ENCODE data around the gene WWOX.
A peak's percentile ranks its signal among the peaks of the same experiment; 100 is the strongest.

The WWOX gene

DNA sequence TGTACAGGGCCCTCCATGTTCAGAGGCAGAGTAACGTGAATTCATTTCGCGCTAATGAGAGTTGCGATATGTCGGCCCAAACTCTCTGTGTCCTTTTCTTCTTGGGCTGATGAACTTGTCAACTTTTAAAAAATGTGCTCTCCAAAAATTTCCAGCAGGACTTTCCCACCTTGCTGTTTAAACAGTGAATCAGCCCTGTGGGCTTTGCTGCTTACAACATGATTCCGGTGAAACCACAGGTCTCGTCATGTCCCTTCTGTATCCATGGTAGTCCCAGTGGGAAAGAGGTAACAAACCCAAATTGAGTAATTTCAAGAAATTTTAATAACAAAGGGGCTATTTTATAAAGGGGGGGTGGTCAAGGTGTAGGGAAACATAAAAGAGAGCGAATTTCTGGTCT, 888.2 kb downstream of the WWOX start:
- DNase-seq, result no peak

DNA sequence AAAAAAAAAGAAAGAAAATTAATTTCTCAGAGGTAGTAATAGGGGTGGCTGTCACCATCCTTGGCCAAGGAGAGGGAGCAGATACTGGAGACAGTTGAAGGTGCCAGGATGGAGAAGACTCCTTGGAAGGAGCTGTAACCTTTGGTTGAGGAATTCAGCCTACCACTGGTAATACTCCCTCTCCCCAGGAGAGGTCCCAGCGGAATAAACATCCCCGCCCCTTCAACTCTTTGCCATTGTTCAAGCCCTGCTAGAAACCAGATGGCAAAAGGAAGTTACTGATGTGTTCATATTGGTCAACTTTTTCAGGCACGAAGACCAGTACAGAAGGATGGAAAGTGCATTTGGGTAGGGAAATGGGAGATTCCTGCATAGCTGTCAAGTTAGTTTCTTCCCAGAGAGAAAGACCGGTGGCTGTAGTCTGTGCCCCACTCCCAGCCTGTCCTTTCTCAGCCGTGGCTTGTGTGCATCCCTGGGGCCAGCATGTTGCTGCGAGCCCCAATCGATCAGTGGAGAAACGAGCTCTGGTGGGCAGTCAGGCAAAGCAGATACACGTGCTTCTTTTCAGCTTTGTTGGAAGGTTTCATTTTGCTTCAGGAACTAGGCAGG, 889.0 kb downstream of the WWOX start:
- no peak for DNase-seq

DNA sequence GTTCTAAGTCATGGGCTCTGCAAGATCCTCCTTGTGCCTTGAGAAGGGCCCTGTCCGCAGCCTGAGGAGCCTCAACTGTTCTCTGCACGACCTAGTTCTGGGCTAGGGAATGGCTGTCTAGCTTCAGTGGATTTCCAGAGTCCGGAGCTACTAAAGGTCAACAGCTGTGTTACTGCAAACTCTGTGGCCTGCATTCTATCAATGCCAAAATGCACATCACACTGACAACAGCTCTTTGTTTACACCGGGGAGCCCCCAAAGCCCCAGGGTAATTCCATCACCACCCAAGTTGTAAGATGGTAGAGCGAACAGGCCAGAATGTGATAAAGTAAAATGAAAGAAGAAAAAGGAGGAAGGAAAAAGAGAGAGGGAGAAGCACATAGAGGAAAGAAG, 890.9 kb downstream of the WWOX start:
- DNase-seq, result no peak

DNA sequence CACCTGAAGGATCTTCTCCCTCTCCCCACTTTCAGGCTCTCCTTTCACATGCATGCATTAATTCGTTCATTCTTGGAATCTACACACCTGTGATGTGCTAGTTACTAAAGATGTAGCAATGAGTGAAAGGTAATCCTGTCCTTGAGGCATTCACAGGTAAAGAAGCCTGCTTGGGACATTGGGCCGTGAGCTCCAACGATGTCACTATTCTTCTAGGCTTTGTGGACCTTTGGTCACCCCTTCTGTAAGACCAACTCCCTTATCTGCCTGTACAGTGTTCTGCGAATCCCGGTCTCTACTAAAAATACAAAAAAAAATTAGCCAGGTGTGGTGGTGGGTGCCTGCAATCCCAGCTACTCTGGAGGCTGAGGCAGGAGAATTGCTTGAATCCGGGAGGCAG, 892.5 kb downstream of the WWOX start:
- DNase-seq, result no peak

DNA sequence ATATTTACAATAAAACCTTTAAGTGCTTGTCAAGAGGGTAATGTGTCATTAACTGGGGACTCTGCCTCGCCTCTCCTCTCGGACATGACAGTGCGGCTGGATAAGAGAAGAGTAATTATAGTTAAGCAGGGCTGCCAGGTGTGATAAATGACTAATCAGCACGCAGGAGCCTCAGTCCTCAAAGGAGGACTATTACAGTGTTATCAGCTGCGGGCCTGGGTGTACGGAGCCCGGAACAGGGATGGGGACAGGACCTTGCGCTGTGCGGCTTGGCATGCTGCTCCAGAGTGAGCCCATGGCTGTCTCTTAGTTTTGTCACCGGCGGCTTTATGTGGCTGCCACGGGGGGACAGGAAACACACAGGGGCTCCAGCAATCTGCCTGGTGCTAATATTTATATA, 893.9 kb downstream of the WWOX start:
- DNase-seq, result peak; percentile 19

DNA sequence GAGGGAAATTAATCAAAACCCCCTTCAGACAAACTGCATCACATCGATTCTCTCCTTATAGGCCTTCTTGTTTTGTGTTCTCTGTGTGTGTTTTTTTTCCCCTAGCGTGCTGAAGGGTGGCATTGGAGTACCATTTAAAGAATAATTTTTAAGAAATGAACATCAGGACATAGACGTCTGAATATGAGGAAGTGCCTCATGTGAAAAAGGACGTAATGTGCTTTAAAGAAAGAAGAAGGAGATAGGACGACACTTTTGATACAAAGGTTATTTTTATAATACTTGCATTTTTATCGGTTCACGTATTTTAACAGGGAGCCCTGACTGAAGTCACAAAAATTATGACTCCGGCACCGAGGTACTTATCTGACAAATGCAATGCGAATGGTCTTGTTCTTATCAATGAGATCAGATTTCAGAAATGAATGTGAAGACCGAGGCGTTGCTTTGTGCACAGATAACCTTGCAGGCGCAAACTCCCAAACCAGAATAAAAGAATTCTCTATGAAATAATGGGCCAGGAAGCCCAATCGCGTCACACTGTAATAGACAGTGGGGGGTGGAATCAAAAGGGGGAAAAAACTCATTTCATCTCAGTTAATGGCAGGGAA, 894.8 kb downstream of the WWOX start:
- no peak for DNase-seq

DNA sequence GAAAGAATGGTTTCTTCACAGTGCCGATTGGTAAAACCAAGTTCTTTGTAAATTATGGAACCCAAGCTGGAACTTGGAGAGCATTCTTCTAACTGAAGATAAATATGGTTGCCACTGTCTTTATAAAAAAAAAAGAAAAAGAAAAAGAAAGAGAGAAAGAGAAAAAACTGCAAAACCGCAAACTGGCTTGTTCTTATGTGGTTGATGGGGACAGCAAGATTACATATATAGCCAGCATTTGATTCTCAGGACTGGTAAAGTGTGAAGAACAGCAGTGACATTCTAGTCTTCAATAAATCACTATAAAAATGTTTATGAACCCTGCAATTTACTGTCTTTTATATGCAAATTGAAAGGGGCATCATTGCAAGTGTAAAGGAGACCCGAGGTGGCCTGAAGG, 896.0 kb downstream of the WWOX start:
- DNase-seq, result no peak

DNA sequence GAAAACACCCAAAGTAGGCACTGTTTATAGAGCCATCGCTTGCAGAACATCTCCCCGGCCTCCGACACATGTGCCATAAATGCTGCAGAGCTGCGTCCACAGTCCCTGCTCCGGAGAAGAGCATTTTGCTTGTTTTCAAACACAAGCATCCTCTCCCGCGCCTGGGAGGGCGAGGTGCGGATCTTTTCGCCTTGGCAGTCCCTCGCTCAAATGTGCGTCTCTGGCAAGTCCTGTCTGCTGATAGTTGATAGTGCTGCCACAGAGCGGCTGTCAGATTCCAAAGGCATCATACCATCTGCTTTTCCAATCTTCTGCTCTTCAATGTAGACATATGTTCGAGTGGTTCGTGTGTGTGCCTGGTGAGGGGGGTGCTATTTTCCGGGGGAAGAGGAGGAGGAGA, 897.3 kb downstream of the WWOX start:
- DNase-seq, result no peak

DNA sequence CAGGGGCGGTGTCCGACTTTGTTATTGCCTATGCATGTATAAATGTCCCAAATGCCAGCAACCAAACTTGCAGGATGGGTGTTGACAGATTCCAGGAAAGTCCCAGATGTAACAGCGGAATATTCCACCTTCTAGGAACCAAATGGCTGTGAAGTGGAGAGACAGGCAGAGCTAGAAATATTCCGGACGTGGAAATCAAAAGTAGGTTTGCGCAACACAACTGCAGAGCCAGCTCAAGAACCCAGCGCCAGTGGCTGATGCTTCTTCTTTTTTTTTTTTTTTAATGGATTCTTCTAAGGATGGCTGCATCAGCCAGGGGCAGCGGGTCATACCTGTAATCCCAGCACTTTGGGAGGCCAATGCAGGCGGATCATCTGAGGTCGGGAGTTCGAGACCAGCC, 899.4 kb downstream of the WWOX start:
- DNase-seq, result no peak

DNA sequence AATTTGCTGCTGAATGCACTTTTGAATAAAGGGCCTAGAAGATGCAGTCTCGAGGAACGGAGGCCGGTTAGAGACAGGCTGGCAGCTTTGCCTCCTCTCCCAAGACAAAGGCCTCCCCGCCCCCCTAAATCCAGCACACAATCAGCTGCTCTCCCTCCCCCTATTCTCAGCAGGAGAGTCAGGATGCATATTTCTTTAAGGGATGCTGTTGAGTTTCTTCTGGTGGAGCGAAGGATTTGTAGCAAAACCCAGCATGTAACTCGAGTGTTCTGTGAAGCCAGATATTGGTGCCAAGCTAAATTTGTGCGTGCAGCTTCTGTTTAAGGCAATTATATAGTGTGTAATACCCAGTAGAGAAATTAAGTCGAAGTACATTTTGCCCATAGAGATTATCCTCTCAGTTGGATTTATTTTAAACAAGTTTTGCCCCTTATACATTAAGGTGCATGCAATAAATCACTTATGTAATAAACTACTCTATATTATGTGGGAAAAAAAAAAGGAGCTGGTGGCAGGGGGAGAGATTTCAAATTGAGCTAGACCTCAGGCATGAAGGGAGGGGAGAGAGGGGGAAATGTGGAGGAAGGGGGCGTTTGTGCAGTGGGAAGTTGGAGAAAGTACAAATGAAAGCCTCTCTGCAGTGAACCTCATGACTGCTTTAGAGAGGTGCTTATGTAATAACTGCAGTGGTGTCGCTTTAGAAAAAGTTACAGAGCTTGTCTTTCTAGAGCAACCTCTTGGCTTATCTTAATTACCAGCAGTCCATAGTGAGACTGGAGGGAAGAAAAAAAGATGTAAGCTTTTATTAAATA, 901.9 kb downstream of the WWOX start:
- no peak for DNase-seq

DNA sequence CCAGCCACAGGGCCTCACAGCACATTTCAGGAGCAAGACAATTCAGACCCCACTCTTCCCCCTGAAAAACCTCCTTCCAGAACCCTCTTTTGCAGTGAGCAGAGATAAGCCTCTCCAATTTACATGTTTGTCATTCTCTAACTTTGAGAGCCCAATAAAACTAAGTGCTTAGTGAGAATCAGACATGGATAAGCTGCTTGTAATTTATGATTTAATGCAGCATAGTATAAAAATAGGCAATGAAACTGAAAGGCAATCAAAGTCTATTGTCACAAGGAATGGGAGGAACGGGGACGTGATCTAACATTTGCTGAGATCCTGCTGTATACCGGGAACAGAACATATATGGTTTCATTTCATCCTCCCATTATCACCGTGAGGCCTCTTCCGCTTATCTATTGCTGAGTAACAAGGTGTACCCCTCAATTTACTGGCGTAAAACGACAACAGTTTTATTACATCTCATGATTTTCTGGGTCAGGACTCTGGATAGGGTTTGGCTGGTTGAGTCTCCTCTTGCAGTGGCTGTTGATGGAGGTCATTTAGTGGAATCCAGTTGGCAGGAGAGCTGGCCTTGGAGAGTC, 903.7 kb downstream of the WWOX start:
- DNase-seq, result no peak

DNA sequence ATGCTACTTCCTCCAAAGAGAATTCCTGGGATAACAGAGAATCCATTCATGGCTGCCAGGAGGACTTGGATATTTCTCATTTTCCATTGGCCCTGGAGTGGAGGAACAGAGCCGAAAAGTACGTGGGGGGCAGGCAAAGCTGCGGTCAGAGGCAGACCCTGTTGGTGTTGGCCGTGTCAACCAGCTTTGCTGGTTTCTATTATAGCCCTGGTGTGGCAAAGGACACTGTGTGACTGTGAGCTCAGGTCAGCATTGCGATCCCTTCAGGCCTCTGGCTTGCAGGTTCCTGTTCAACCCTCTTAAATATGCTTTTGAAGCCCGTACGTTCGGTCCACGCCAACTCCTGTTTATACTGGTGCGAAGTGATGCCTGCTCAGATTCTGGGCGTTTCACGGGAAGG, 904.9 kb downstream of the WWOX start:
- DNase-seq, result no peak

DNA sequence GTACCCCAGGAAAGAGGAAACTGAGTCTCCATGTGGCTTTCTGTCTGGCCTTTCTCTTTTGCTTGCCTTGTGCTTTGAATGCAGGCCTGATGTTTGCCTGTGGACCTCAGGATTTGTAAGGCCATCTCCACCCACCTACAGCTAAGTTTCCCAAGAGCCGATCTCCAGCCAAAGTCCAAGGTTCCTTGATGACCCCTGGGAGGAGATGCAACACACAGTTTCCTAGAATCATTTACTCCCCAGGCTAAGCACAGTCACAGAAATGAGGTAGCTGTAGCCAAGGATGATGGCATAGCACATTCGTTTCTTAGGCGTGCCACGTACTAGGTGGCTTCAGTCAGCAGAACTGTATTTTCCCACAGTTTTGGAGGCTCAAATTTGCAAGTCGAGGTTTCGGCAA, 905.6 kb downstream of the WWOX start:
- no peak for DNase-seq

DNA sequence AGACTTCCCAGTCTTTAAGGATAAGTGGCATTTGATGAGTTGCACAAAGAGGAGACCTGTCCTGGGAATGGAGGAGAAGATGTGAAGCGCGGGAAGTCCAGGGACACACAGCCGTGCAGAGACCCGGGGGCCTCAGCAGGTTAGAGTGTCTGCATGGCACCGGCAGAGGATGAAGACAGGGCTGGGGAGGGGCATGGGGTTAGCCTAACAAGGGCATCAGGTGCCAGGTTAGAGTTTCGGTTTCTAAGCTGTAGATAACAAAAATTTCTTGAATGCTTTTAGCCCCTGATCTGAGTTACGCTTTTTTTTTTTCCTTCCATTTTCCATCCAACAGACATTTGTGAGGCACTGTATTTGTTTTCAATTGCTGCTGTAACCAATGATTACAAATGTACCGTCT, 906.8 kb downstream of the WWOX start:
- DNase-seq, result no peak

DNA sequence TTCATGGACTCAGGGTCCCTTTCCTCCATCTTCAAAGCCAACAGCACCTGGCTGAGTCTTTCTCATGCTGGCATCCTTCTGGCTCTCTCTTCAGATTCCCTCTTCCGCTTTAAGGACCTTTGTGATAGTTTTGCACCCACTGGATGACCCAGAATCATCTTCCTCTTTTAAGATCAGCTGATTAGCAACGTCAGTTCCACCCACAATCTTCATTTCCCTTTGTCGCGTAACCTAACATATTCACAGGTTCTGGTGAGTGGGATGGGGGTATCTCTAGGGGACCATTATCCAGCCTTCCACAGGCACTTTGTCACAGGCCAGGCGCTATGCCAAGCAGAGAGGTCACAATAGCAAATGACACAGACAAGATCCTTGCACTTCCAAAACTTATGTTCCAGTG, 907.3 kb downstream of the WWOX start:
- no peak for DNase-seq

DNA sequence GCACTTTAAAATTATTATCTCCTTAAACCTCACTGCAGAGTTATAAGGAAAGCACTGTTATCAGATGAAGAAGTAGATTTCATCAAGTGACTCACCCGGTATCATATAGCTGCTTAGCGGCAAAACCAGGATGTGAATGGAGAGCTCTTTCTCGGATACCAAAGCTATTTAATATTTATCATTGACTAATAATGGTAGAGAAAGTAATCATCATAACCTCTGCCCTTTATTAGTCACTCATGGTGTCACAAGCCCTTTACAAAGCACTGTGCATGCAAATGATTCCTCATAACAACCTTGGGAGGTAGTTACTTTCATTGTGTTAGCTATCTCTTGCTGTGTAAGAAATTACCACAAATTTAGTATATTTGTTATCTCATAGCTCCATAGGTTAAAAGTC, 908.2 kb downstream of the WWOX start:
- no peak for DNase-seq

DNA sequence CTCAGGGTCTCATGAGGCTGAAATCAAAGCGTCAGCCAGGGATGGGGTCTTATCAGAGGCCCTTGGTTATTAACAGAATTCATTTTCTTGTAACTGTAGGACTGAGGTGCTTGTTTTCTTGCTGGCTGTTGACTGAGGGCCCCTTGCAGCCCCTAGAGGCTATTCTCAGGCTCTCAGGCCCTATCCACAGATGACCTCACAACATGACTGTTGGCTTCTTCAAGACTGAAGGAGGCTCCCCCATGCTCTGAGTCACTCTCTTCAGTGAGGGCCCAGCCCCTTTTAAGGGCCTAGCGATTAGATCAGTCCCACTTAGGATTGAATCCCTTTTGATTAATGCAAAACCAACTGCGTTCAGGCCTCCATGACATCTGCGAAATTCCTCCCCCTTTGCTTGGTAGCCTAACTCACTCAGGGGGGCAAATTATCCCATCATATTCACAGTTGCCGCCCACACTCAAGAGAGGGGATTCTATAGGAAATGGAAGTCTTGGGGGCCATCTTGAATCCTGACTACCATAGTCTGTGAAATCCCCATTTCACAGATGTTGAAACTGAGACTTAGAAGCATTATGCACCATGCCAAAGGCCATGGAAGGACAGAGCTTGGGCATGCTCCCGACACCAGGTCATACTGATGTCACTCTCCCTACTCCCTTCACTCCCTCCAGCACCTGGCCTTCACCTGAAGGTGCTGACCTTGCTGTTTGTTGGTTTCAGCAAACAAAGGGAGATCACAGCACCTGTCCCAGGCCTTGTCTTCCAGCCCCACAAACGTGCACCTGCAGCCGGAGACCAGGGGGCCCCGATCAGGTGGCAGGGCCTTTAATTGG, 908.8 kb downstream of the WWOX start:
- peak; percentile 80 for DNase-seq

DNA sequence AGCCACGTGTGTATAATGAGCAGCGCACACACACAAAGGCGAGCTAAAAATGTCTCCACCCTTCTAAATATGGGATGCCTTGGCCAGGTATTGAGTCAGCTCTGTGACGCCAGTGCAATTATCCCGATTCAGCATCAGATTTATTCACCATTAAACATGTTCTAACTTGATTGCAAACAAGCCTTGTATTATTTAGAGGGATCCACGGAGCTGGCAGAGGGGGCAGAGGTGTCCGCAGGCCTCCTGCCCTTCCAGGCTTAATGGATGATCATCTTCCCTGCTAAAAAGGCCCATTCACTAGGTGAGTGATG, 909.4 kb downstream of the WWOX start:
- no peak for DNase-seq

DNA sequence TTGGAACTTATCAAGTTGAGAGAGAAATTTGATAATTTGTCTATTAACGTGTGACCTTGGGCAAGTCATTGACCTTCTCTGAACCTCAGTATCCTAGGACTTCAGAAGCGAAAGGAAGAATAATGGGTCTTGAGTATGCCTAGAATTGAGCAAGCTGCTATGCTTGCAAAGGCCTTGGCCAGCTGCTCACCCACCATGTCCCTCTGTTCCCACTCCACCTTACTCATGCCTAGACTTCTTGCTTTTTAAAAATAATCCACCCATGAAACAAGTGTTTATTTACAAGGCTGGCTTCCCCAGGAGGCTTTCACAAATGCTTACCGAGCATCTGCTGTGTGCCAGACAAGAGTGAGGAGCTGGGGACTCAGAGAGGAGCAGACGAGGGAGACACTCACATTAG, 910.4 kb downstream of the WWOX start:
- DNase-seq, result no peak

DNA sequence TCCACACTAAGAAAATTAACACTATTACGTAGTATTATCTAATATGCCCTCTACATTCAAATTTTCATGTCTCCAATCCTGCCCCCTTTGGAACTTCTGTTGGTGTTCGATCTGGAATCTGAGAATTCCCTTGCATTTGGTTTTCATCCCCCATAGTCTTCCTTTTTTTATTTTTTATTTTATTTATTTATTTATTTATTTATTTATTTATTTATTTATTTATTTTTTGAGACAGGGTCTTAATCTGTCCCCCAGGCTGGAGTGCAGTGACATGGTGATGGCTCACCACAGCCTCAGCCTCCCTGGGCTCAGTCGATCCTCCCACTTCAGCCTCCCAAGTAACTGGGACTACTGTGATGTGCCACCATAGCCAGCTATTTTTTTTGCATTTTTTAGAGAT, 911.8 kb downstream of the WWOX start:
- no peak for DNase-seq

DNA sequence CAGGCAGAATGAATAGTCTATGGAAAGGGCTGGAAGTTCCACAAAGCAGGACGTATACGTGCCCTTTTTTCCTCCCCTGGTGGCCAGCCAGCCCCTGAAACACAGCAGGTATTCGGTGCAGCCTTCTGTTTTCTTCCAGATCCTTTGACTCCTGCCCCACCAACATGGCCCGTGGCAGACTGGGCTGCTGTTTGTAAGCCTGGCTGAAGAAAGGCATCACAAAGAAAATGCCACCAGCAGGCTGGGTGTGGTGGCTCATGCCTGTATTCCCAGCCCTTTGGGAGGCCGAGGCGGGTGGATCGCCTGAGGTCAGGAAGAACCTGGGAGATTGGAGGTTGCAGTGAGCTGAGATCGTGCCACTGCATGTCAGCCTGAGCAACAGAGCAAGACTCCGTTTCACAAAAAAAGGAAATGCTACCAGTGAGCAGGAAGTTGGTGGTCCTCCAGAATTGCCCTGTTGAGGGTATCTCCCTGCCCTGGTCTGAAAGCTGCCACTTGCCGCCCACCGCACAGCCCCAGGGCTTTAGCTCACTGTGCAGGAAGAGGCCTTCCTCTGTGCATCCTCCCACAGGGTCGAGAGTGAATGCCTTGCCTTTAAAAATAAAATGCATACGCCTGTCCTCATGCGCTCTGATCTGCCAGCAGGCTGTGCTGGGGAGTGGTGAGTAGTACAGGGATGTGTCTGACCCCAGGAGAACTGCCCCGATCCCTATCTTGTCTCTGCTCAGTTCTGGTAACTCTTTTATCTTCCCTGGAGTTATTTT, 913.4 kb downstream of the WWOX start:
- DNase-seq, result no peak

DNA sequence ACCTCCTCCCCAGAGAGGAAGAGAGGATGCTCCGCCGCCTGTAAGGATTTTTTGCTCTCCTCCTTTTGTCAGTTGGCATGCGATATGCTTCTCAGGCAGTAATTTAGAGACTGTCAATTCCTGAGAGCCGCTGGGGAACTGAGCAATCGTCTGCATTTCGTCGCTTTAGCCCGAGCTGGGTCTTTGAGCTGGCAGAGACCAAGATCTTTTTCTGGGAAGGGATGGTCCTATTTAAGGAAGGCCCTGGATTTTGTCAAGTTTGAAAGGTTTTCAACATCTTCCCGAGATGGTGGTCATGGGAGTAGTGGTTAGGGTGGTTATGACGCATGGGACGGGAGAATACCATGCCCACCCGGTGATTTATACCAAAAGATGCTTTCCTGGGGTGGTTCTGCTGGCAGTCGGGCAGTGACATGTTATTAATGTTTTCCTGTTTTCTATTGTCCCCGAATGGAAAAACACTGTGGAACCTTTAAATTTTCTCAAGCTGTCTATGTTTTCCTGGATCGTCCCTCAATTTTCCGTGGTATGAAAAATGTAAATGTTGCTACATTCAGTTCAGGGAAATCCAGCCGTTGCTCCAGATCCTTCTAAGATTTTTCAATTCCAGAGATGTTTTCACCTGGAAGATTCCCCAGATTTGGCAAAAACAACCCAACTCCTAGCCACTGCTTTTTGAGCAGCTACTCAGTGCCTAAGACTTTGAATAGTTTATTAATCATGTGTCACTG, 914.6 kb downstream of the WWOX start:
- DNase-seq, result no peak
